Skin epidermis (tissue), 12 donors: ENCODE measurements around the gene DCAF8.

ENCODE experiments used
- H3K27ac ChIP-seq, 21 experiments: fragments of 200-600 bp; sonication (generic) in 11 of 21; one replicate each; pipeline ENCODE4 v1.5.0; 2020; ENCODE audit warnings: mild to moderate bottlenecking in 3 of 21, inconsistent platforms in 2 of 21, moderate library complexity in 2 of 21
- H3K4me3 ChIP-seq, 7 experiments: fragments of 200-600 bp; sonication (generic) in 2 of 7; one replicate each; pipeline ENCODE4 v1.5.0; 2020; ENCODE audit warnings: inconsistent platforms in 2 of 7, mild to moderate bottlenecking in 2 of 7, moderate library complexity in 1 of 7

DCAF8 gene

DNA sequence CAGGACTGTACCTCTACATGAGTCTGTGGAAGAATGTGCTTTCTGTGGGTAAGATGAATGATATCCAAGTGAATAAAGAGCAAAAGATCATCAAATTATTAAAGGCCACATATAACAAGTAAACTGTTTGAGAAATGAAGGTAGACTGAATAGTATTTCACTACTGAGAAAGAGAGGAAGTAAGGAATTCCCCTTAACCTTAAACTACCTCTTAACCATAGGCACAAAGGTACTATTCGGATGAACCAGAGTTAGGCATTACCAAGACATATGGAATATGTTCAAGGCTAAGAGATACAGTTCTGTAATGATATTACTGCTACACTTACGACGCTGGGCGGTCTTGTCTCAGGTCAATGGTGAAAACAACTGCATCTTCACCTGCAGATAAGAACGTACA lies 25.5 kb downstream of the DCAF8 start:
- Histone ChIP-seq H3K27ac (no peak overlapping the region), H3K4me3 (no peak overlapping the region)

DNA sequence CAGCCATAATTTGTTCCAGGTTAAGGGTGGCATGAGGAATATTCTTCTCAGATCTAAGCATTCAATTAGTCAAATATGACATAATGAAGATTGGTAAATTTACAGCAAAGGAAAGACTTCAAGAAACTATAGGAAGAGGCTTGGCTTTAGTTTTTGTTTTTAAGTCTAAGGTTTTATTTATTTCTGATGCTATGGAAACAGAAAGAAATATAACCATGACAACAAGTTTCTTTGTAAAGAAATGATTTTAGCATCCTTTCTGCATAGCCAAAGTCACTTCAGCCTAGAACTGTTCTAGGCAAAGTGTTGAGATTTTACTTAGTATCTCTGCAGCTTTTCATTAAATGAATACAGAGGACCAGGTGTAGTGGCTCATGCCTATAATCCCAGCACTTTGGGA lies 29.4 kb downstream of the DCAF8 start:
- H3K4me3 ChIP-seq = no peak overlapping the region
- no peak overlapping the region for H3K27ac ChIP-seq

DNA sequence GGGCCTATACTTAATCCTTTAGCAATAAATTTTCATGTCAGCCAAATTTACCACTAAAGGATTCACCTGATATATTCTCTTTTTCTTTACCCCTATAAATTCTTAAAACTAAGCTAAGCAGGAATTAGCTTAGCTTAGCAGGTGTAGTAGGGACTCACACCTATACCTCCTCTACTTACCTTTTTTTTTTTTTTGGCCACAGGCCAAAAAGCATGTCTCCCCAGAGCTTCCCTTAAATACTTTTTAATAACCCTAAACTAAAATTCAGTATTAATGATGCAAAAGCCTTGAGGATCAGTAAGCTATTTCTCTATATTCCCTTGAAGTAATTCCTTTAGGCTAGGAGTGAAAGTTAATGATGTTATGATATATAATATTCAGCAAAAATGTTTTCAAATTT lies 33.9 kb downstream of the DCAF8 start:
- H3K27ac ChIP-seq = no peak overlapping the region
- no peak overlapping the region for H3K4me3 ChIP-seq

DNA sequence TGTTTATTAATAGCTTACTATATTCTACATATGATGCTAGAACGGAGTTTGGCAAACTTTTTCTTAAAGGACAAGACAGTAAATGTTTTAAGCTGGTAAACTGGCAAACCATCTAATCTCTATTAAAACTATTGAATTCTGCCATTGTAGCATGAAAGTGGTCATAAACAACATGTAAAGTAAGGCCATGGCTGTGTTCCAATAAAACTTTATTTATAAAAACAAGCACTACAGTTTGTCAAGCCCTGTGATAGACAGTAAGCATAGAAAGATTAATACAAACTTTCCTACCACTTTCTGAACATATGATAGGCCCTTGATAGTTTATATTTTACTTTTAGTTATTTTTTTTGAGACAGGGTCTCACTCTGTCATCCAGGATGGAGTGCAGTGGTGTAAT lies 34.8 kb downstream of the DCAF8 start:
- Histone ChIP-seq H3K27ac (no peak overlapping the region), H3K4me3 (no peak overlapping the region)

DNA sequence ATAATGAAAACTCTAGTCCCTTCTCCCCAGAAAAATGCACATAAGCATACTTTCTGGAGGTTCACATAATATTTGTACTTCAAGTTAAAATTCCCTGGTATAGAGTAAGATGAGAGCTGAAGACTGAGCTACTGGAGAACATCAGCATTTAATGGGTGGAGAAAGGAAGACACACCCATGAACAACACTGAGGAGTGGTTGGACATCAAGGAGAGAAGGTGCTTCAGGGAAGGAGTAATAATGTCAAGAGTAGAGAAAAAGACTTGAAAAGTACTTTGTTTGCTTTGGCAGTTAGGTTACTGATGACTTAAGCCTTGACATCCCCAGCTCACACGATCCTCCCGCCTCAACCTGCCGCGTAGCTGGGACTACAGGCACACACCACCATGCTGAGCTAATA lies 35.3 kb downstream of the DCAF8 start:
- no peak overlapping the region for H3K27ac ChIP-seq
- no peak overlapping the region for H3K4me3 ChIP-seq

DNA sequence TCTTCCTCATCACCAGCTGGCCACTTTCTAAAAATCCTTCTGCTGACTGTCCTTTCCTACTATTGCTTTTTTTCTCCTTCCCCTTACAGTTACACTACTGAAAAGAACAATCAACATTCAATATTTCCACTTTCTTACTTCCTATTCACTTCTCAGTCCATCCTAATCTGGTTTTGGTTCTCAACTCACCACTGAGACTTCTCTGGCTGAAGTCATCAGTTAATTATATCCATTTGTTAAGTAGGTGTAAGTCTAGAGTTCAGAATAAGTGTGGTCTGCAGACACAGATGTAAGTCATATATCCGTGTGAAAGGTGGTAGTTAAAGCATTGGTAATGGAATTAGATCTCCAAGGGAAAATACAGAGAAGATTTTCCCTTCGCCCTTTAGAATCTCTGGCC lies 35.7 kb downstream of the DCAF8 start:
- no peak overlapping the region for H3K27ac ChIP-seq
- H3K4me3 ChIP-seq = no peak overlapping the region

DNA sequence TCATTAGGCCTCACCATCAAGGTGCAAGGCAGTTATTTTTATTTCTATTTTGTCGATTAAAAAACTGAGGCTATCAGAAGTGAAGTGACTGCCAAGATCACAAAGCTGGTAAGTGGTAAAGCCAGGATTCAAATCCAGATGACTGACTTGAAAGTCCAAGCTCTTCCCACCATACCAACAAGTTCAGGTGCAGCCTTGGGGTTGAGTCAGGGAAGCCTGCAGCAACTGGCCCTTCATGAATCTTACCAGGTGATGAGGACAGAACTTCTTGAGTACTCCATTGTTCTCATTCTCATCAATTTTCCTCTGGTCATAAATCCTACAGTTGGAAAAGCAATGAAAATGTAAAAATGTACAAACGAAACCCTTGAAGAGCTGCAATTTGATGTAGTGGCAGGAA lies 37.0 kb downstream of the DCAF8 start:
- Histone ChIP-seq H3K27ac (no peak overlapping the region), H3K4me3 (no peak overlapping the region)

DNA sequence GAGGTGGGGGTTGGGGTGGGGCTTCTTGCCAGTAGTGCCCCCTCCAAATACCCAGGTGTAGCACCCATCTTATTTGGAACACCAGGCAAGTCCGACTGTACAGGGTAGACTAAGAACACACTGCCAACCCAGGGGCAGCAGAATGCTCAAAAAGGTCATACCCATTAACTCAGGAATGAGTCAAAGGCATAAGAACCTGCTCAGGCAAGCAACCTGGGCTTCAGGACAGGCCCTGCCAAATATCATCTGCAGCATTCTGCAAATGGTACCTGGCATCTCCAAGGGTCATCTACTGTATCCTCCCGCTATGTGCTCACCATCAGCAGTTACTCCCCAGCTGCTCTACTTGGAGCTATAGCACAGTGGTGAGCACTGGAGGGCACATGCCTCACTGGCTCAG lies 37.7 kb downstream of the DCAF8 start:
- no peak overlapping the region for H3K27ac ChIP-seq
- H3K4me3 ChIP-seq = no peak overlapping the region

DNA sequence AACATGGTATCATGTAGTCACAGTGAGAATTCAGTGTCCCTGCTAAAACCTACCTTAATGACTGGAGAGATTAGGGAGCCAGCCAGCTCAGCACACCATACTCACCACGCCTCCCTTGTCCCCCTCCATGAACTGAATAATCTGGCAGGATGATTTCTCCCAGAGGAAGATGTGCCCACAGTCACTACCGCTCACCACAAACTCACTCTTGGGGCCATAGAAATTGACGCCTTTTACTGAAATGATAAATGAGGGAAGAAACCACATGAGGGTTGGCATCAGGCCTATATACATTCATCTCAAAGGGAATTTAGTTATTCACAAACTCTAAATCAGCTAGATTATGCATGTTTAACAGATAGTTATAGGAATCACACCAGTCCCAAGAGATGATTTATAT lies 39.8 kb downstream of the DCAF8 start:
- Histone ChIP-seq H3K4me3 (no peak overlapping the region), H3K27ac (no peak overlapping the region)

DNA sequence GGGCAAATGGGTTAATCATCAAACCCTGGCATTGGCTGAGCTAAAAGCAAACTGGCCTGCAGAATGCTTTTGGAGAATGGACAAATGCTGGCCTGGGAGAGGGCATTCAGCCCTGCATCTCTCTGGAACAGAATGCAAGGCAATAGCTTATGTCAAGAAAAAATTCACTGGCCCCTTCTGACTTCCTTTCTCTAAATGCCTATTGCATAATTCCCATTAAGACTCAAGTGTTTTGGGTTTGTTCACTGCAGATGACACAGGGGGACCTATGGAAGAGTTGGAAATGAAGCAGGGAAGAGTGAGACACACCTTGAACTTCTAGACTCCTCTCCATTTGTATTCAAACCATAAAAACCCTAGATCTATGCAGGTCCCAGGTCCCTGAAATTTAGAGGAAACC lies 41.3 kb downstream of the DCAF8 start:
- no peak overlapping the region for H3K4me3 ChIP-seq
- H3K27ac ChIP-seq = peak overlapping the region in 1 of 21 experiments; percentile 1

DNA sequence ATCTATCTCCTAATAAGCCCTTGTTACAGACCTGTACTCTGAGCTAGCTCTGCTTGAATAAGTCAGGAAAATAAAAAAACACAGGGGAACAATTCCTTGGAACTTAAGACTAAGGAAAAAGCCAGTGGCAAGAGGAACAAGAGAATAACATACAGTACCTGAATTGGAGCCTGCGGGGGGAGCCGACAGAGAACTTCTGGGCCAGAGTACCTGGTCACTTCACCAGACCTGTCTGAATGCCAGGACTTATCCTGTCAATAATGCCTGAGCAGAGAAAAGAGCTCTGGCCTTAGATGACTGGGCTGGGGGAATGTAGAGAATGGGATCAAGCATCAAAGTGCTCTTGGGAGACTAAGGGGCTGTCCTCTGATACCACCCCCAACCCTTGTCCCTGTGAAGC lies 42.0 kb downstream of the DCAF8 start:
- H3K27ac ChIP-seq = peak overlapping the region in 5 of 21 experiments; percentile 1 to 80 (median 73)
- H3K4me3 ChIP-seq = no peak overlapping the region

DNA sequence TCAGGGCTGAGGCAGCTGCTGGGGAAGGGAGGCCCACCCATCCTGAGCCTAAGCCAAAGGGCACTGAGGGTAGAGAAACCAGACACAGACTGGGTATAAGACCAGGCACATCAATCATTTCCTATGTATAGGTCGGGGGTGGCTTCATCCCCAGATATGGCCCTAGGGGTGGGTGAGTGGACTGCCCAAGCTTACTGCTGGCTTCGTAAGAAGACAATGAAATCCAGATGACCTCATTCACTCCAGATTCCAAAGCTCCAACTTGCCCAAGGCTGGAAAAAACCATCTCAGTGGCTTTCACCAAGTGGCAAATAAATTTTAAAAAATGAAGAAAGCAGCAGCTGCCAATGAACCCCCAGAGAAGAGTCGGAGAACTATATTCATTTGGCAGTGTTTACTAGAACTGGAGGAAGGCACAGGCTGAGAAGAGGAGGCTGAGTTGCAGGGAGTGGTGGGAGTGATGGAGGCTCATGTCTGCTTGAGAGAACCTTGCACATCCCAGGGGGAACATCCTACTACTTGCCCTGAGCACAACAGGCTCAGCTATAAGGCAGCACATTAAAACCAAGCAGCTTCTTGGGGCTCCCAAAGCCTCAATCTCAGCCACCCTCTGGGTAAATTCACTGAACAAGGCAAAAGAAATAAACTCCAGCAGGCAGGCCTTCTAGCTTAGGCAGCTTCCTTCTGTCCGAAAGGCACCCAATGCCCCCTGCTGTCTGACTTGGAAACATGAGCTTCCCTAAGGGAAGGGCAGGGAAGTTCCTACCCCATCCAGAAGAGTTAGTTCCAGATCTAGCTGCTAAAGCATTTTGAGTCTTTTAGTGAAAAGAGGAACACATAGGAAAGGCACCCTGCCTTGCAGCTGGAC lies 43.1 kb downstream of the DCAF8 start:
- Histone ChIP-seq H3K4me3 (no peak overlapping the region), H3K27ac (peak overlapping the region in 15 of 21 experiments; percentile 13 to 80 (median 38))

DNA sequence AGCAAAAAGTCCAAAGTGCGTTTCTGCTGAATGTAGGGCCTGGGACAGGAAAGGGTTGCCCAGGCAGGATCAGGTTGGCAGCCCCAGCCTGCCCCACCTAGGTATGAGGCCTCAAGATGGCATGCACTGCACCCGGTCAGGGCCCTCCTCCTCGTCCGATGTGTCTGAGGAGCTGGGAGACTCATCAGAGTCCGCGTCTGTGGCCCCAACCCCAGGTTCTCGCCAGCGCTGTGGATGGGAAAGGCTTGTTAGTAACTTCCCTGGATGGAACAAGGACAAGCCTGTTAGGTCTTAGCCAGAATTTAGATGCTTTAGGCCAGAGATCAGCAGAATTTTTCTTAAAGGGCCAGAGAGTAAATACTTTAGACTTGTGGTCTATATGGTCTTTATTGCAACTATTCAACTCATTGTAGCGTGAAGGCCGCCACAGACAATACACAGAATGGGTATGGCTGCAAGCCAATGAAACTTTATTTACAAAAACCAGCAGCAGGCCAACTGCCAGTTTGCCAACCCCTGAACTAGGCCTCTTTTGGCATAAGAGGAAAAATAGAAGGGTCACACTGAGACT lies 44.8 kb downstream of the DCAF8 start:
- Histone ChIP-seq H3K27ac (peak overlapping the region in 13 of 21 experiments; percentile 6 to 80 (median 58)), H3K4me3 (no peak overlapping the region)

DNA sequence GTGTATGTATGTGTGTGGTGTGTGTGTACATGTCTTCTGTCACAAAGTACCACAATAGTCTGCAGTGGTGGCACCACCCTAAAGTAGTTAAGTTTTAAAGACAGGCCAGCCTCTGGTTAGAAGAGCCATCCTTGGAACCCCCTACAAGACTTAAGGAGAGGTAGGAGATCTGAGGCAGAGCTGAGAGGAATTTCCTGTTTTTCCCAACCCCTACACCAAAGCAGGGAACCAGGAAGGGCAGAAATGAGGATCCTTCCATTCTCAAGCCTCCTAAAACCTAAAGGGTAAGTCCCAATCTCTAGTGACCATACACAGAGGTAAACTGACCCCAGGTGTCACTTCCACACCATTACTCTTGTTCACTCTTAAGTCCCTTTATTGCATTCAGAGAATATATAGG lies 46.0 kb downstream of the DCAF8 start:
- Histone ChIP-seq H3K27ac (peak overlapping the region in 6 of 21 experiments; percentile 16 to 80 (median 70)), H3K4me3 (no peak overlapping the region)

DNA sequence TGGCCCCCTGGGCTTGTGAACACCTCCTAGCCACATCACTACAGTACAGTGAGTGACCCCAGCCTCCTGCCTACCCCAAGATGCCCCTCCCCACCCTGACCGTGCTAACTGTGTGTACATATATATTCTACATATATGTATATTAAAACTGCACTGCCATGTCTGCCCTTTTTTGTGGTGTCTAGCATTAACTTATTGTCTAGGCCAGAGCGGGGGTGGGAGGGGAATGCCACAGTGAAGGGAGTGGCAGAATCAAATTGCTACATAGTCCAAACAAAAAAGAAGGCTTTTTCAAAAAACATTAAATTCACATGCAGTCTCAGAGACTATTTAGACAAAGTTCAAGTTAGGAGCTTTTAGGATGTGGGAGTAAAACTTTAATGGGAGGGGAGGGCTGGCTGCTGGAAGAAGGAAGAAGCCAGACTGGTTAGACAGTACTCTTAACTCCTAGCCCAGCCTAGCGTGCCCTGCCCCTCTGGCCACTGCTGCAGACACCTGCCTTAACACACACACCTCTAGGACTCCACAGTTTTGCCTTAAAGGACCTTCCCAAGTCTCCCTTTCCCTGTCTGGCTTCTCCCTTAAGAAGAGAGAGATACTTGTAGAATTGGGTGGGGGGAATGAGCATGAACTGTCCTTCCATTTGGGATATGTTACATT lies 47.7 kb downstream of the DCAF8 start:
- Histone ChIP-seq H3K4me3 (no peak overlapping the region), H3K27ac (peak overlapping the region in 11 of 21 experiments; percentile 11 to 73 (median 47))

DNA sequence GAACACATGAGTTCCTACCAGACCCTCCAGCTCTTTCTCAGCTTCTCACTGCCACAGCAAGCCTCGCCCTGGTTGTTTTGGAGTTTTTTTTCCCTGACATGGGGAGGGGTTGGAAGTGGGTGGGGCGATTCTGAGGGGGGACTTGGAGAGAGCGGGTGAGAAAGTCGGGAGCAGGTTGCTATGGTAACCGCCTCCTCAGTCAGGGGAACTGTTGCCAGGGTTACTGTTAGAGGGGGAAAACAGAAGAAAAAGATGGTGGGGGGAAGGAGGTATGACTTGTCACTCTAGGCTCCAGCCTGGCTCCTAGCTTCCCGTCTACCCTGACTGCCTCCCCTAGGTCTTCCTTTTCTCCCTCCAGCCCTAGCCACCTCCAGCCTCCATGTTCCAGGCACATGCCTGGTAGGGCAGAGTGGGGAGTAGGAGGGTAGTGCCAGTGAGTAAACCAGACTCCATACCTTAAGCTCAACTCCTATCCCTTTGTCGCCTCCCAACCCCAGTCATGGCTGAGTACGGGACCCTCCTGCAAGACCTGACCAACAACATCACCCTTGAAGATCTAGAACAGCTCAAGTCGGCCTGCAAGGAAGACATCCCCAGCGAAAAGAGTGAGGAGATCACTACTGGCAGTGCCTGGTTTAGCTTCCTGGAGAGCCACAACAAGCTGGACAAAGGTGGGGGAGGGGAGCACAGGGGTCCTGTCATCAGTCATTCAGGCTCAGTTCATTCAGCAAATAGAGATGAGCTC lies 51.1 kb downstream of the DCAF8 start:
- no peak overlapping the region for H3K4me3 ChIP-seq
- peak overlapping the region in 5 of 21 experiments; percentile 16 to 52 (median 50) for H3K27ac ChIP-seq

DNA sequence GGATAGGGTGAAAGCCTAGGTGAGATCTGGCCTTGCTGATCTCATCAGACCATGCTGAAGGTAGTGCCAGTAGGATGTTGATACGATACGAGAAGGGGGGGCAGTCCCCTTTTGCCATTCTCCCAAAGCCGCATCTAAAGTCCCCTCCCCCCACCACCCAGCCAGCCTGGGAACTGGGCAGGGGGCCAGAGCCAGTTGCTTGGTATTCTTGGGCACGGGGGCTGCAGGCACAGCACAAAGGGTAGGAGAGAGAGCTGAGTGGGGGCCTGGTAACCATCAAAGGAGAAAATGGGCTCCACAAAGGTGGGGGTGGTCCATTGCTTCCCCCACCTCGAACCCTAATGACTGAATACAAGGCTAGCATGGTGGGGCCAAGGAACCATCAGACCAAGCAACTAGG lies 51.8 kb downstream of the DCAF8 start:
- peak overlapping the region in 5 of 21 experiments; percentile 16 to 52 (median 50) for H3K27ac ChIP-seq
- H3K4me3 ChIP-seq = no peak overlapping the region

DNA sequence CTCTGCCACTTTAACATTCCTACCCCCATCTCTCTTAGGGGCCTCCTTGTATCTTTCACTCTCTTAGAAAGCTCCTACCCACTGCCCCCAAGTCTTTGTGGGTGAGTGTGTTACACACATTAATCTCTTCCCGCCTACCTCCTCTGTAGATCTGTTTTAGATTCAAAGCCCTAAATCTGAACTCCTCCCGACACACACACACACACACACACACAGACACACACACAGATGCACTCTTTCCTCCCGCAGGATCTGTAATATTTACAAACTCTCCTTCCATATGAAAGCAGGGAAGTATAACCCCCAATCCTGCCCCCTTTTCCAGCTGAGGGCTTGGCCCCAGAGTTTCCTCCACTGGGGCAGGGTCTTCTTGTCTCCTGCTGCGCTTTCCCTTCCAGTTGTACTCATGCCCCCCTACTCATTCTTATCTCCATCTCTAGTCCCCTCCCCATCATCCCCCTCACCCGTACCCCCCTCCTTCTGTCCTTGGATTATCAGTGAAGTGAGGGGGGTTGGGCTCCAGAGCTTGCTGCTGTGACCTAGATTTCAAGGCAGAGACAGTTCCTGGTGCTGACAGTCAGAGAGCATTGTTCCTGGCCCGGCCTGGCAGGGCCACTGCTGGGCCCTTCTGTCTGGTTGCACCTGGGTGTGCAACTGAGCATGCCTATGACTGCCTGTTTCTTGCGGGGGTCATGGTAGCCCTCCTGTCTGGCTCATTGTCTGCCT lies 52.9 kb downstream of the DCAF8 start:
- Histone ChIP-seq H3K4me3 (no peak overlapping the region), H3K27ac (peak overlapping the region in 12 of 21 experiments; percentile 2 to 100 (median 36))

DNA sequence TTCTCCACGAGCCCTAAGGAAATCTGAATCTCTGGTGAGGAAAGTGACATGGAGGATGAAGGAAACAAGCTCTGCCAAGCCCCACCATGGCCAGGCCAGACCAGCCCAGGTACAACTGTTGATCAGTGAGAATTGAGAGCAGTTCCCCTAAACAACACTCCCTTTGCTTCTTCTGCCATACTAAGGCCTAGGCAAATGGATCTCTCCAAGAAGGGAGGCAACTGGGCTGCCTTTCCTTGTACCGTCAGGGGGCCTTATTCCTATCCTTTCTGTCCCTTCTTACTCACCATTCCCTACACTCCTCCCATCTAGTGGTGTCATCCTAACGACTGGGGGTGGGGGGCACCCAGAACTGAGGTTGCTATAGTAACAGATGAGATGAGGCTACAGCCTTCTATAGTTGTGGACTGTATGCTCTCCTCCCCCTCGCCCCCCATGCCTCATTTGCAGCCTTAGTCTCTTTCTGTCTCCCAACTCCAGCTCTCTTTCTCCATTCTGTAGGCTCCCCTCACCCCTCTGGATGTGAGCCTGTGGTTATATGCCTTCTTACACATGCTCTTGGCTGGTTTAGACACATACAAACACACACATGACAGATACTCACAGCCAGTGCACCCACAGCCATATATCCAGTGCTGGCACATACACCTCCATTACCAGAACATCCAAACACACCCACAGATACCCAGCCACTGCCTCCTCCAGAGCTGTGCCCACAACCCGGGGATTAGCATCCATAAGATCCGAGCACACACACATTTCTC lies 53.6 kb downstream of the DCAF8 start:
- Histone ChIP-seq H3K27ac (peak overlapping the region in 17 of 21 experiments; percentile 11 to 100 (median 41)), H3K4me3 (no peak overlapping the region)
